Activated CD8-positive, alpha-beta T cell treated with anti-CD3 and anti-CD28 coated beads for 36 hours (primary cell): ENCODE results near the gene GANAB. TPM values are rescaled to one million over a fixed set of nuclear protein-coding genes. Genes with fewer than 3 reads are reported as not detected.

Experiments
- ATAC-seq: fragments of 200-7000 bp; cut with Tn5 transposase; one replicate; pipeline ENCODE4 v1.10.0; 2021; ENCODE audit warnings: mild to moderate bottlenecking, moderate library complexity
- CTCF ChIA-PET: fragments of 350-600 bp; sonication (Branson Sonifier 250); formaldehyde crosslinking; loops from one replicate; lab custom pipeline; 2021; ENCODE audit warnings: antibody characterized with exemption; lab: Charles Lee
- POLR2A ChIA-PET: fragments of 350-600 bp; sonication (Branson Sonifier 250); formaldehyde crosslinking; loops from one replicate; lab custom pipeline; 2021; ENCODE audit warnings: antibody characterized with exemption; lab: Charles Lee
- DNase-seq: peaks from one replicate; pipeline ENCODE4 v3.0.0-alpha.2; 2020
- H3K27ac Mint-ChIP-seq: one replicate; pipeline ENCODE4 v1.8.0; 2021; ENCODE audit warnings: mild to moderate bottlenecking, mixed read lengths
- H3K27me3 Mint-ChIP-seq: one replicate; pipeline ENCODE4 v1.8.0; 2021; ENCODE audit warnings: mixed read lengths
- H3K36me3 Mint-ChIP-seq: one replicate; pipeline ENCODE4 v1.8.0; 2021; ENCODE audit warnings: low read depth, mixed read lengths
- H3K4me1 Mint-ChIP-seq: one replicate; pipeline ENCODE4 v1.8.0; 2021; ENCODE audit warnings: low read depth, mixed read lengths
- H3K4me3 Mint-ChIP-seq: one replicate; pipeline ENCODE4 v1.8.0; 2021; ENCODE audit warnings: mild to moderate bottlenecking, moderate library complexity, mixed read lengths
- H3K9me3 Mint-ChIP-seq: one replicate; pipeline ENCODE4 v1.8.0; 2021; ENCODE audit warnings: mixed read lengths
- intact Hi-C: fragments of 100-400 bp; cut with micrococcal nuclease; formaldehyde crosslinking; loops from one replicate; pipeline ENCODE4 v1.10.0; 2022
- total RNA-seq, 2 experiments: library from RNA; stranded (reverse); gene quantifications; one replicate each; pipeline ENCODE4 v1.2.3, GENCODE V29; 2021
- TF ChIP-seq, protein P1 (sequence below): fragments of 200-600 bp; IDR thresholded peaks from one replicate; pipeline ENCODE4 v1.8.0; 2022; ENCODE audit warnings: antibody characterized with exemption, mild to moderate bottlenecking

Gene GANAB
- total RNA-seq, 2 experiments from 2014 or later = 205 to 217 TPM

DNA sequence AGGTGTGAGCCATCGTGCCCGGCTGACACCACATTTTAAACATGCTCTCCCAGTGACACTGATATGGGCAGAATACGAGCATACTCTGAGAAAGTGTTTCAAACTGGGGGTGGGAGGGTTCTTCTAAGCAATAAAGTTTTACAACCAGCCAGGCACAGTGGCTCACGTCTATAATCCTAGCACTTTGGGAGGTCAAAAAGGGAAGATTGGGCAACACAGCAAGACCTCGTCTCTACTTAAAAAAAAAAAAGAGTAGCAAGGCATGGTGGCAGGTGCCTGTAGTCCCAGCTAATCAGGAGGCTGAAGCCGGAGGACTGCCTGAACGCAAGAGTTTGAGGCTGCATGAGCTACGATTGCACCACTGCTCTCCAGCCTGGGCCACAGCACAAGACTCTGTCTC is 2.2 kb downstream of the GANAB start:
- intact Hi-C loops = no loop called here
- DNase-seq = no peak
- peaks cover 47% of the 10 kb centered on the region for H3K36me3 Mint-ChIP-seq
- ATAC-seq = no peak
- peak overlapping the region; percentile 53 for H3K4me3 Mint-ChIP-seq
- peaks cover 39% of the 10 kb centered on the region for H3K4me1 Mint-ChIP-seq
- H3K27ac Mint-ChIP-seq = peak overlapping the region; percentile 47
- H3K9me3 Mint-ChIP-seq = no peaks in the 10 kb centered on the region
- H3K27me3 Mint-ChIP-seq = no peaks in the 10 kb centered on the region
- TF ChIP-seq, protein P1, sequence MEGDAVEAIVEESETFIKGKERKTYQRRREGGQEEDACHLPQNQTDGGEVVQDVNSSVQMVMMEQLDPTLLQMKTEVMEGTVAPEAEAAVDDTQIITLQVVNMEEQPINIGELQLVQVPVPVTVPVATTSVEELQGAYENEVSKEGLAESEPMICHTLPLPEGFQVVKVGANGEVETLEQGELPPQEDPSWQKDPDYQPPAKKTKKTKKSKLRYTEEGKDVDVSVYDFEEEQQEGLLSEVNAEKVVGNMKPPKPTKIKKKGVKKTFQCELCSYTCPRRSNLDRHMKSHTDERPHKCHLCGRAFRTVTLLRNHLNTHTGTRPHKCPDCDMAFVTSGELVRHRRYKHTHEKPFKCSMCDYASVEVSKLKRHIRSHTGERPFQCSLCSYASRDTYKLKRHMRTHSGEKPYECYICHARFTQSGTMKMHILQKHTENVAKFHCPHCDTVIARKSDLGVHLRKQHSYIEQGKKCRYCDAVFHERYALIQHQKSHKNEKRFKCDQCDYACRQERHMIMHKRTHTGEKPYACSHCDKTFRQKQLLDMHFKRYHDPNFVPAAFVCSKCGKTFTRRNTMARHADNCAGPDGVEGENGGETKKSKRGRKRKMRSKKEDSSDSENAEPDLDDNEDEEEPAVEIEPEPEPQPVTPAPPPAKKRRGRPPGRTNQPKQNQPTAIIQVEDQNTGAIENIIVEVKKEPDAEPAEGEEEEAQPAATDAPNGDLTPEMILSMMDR = no peak
- ChIA-PET POLR2A (interaction anchor here (1.4 to 13.3 kb wide), 6 partner anchors 15 to 211 kb away, joined by 3 to 263 read pairs (median 10); partner anchors contain the start of genes B3GAT3, C11orf98, CSKMT and LBHD1), CTCF (interaction anchor here (0.7 kb wide), 1 partner anchor 52 kb away, joined by 3 read pairs; no protein-coding TSS in a partner anchor)

- DNase-seq (no peak), ATAC-seq (no peak)
- Mint-ChIP-seq H3K27me3 (no peaks in the 10 kb centered on the region), H3K9me3 (no peaks in the 10 kb centered on the region), H3K36me3 (peaks cover 59% of the 10 kb centered on the region), H3K4me3 (no peak overlapping the region), H3K27ac (peak overlapping the region; percentile 63), H3K4me1 (peaks cover 15% of the 10 kb centered on the region)
- intact Hi-C loops = no loop called here
- ChIA-PET POLR2A (interaction anchor here (0.8 to 1.6 kb wide), 4 partner anchors 9 to 209 kb away, joined by 3 to 7 read pairs (median 4); partner anchors contain the start of gene INTS5), CTCF (no interaction called here)
- TF ChIP-seq, protein P1 = no peak
These were observed 13.9 kb downstream of the GANAB start for GRCh38 chr11:62632492-62632891.

DNA sequence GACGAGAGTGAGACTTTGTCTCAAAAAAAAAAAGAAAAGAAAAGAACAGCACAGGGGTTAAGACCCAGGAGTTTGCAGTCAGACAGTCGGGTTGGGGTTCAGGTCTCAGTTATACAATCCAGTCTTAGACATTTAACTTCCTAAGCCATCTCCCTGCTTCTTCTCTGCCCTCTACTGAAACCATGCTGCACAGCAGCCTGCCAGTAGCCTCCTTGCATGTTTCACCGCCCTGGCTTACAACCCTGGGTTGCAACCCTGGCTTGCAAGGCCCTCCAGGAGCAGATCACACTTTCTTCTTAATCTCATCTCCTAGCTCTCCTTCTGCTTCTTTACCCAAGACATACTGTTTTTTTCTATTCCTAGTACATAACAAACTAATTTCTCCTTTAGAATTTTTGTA is 18.7 kb downstream of the GANAB start:
- Mint-ChIP-seq H3K36me3 (peaks cover 40% of the 10 kb centered on the region), H3K4me1 (peaks cover 5% of the 10 kb centered on the region), H3K27me3 (no peaks in the 10 kb centered on the region), H3K4me3 (no peak overlapping the region), H3K27ac (peak overlapping the region; percentile 14), H3K9me3 (no peaks in the 10 kb centered on the region)
- POLR2A ChIA-PET = no interaction called here
- CTCF ChIA-PET = interaction anchor here (1.2 to 1.6 kb wide), 2 partner anchors 13 to 67 kb away, joined by 3 to 5 read pairs; no protein-coding TSS in a partner anchor
- ATAC-seq (peak; percentile 37), DNase-seq (peak; percentile 12)
- intact Hi-C loops = no loop called here
- TF ChIP-seq, protein P1 = no peak

DNA sequence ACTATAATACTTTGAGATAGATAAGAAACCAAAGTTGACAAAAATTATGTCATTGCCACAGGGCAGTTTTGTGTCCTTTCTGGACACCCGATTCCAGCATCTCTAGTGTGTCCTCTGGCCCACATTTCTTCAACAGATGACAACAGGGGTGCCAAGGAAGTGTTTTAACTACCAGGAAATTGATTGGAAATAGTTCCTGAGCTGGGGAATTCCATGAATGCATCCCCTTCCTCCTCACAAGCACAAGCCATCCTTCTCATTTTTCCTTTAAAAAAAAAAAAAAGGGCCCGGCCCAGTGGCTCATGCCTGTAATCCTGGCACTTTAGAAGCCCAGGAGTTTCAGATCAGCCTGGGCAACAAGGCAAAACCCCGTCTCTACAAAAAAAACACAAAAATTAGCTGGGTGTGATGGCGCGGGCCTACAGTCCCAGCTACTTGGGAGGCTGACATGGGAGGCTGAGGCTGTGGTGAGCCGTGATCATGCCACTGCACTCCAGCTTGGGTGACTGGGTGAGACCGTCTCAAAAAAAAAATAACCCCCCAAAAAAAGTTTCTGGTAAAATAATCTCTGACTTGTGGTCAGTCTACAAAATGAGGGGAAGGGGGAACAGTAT is 23.8 kb downstream of the GANAB start:
- H3K4me3 Mint-ChIP-seq = peak overlapping the region; percentile 88
- H3K36me3 Mint-ChIP-seq = peaks cover 34% of the 10 kb centered on the region
- peaks cover 24% of the 10 kb centered on the region for H3K4me1 Mint-ChIP-seq
- ATAC-seq (no peak), DNase-seq (no peak)
- no peaks in the 10 kb centered on the region for H3K9me3 Mint-ChIP-seq
- H3K27ac Mint-ChIP-seq = peak overlapping the region; percentile 87
- H3K27me3 Mint-ChIP-seq = no peaks in the 10 kb centered on the region
- TF ChIP-seq, protein P1 = no peak
- intact Hi-C loops = no loop called here
- ChIA-PET POLR2A (interaction anchor here (0.6 to 5.1 kb wide), 17 partner anchors 11 to 233 kb away, joined by 3 to 48 read pairs (median 8); partner anchors contain the start of genes C11orf98, CSKMT, EML3 and GANAB), CTCF (interaction anchor here (0.6 to 3.9 kb wide), 7 partner anchors 11 to 85 kb away, joined by 3 to 26 read pairs (median 4); partner anchors contain the start of genes EML3, GNG3, MTA2 and ROM1)
